IMR-90 (cell line): ENCODE data around the gene POLRMT.

Source experiments
- CEBPB ChIP-seq: IDR thresholded peaks from 2 replicates; pipeline ENCODE4 v1.6.1; 2012; ENCODE audit warnings: low read depth, low read length, improper control_type of control experiment
- CTCF ChIP-seq: conservative IDR thresholded peaks from 2 replicates; pipeline ENCODE4 v1.5.1; 2012; ENCODE audit warnings: mild to moderate bottlenecking, low read depth, low read length, improper control_type of control experiment
- ELK1 ChIP-seq: fragments of 150-350 bp; IDR thresholded peaks from 2 replicates; pipeline ENCODE4 v1.6.1; 2016; ENCODE audit warnings: low read depth, mild to moderate bottlenecking, low read length, moderate library complexity, borderline replicate concordance
- POLR2A ChIP-seq: IDR thresholded peaks from 2 replicates; pipeline ENCODE4 v1.6.1; 2012; ENCODE audit warnings: mild to moderate bottlenecking, low read depth, low read length
- RAD21 ChIP-seq: IDR thresholded peaks from 2 replicates; pipeline ENCODE4 v1.6.1; 2012; ENCODE audit warnings: low read length, improper control_type of control experiment
- RCOR1 ChIP-seq: IDR thresholded peaks from 2 replicates; pipeline ENCODE4 v1.6.1; 2012; ENCODE audit warnings: mild to moderate bottlenecking, low read length, improper control_type of control experiment; ENCODE audit not compliant: insufficient replicate concordance
- RFX5 ChIP-seq: IDR thresholded peaks from 2 replicates; pipeline ENCODE4 v1.8.0; 2012; ENCODE audit warnings: low read depth, mild to moderate bottlenecking, low read length, moderate library complexity
- SMC3 ChIP-seq: fragments of 150-350 bp; IDR thresholded peaks from 2 replicates; pipeline ENCODE4 v1.6.1; 2016; ENCODE audit warnings: low read depth, mild to moderate bottlenecking, antibody characterized with exemption, low read length, moderate library complexity

DNA sequence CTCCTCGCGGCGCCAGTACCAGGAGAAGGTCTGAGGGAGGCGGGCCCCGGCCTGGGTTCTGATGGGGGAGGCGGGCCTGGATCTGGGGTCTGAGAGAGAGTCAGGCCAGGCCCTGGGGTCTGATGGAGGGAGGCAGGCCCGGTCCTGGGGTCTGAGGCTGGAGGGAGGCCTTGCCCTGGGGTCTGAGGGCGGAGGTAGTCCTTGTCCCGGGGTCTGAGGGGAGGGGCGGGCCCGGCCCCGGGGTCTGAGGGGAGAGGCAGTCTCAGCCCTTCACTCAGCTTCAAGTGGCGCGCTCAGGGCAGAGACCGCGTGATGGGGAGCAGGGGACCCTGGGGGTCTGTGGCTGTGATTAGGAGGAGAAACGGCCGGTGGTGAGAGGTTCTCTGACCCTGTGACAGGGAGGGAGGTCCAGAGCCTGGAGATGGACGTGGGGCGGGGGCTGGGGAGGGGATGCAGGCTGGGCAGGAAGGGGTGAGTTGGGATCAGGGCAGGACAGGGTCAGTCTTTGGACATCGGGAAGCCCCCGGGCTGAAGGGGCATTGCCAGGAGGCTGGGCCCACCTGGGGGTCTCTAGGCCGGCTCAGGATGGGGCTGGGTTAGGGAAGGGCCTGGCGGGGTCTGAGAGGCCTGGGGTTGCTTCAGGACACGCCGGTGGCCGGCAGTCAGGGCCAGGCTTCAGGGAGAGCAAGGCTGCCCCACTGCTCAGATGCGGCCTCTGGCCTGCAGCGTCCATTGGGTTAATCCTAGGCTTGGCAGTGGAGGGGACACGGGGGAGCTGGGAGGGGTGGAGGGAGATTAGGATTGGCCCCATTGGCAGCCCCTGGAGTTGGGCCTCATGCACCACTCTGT, 25.0 kb downstream of the POLRMT start:
- no peak for TF ChIP-seq CTCF
- TF ChIP-seq CEBPB: no peak
- no peak for TF ChIP-seq POLR2A
- no peak for TF ChIP-seq RFX5
- TF ChIP-seq RAD21: no peak
- TF ChIP-seq ELK1: no peak
- no peak for TF ChIP-seq SMC3
- TF ChIP-seq RCOR1: no peak
